PC-9 (cell line): ENCODE results near the gene CNKSR3. TPM values are rescaled to one million over a fixed set of nuclear protein-coding genes. Genes with fewer than 3 reads are reported as not detected.

Source experiments
- BruUV-seq: library from RNA; stranded (reverse); fragments of 400-500 nt; replicated peaks from 2 replicates; lab custom pipeline; 2021; lab: Mats Ljungman, UMichigan
- CTCF ChIA-PET: fragments of 300-600 bp; sonication (Branson Sonifier 250); formaldehyde crosslinking; loops from one replicate; lab custom pipeline; 2022; ENCODE audit warnings: antibody characterized with exemption; lab: Charles Lee
- POLR2A ChIA-PET: fragments of 300-600 bp; sonication (Branson Sonifier 250); formaldehyde crosslinking; loops from one replicate; lab custom pipeline; 2022; ENCODE audit warnings: antibody characterized with exemption; ENCODE audit not compliant: unreplicated experiment; lab: Charles Lee
- DNase-seq, 2 experiments: peaks; one replicate each; pipeline versions ENCODE4 v3.0.0 to v3.0.0-alpha.2; 2015 to 2022; ENCODE audit warnings: mixed read lengths in 1 of 2
- H2AFZ ChIP-seq: fragments of 200-600 bp; sonication (generic); 2 replicates; pipeline ENCODE4 v1.8.1; 2017; ENCODE audit warnings: antibody characterized with exemption
- H3F3A ChIP-seq: fragments of 200-600 bp; sonication (generic); 2 replicates; pipeline ENCODE4 v1.8.1; 2017; ENCODE audit warnings: antibody characterized with exemption, mild to moderate bottlenecking, low read depth; ENCODE audit not compliant: insufficient read depth
- H3K27ac ChIP-seq: fragments of 200-600 bp; sonication (generic); 2 replicates; pipeline ENCODE4 v1.6.1; 2016; ENCODE audit warnings: mixed run types
- H3K27me3 ChIP-seq: fragments of 200-600 bp; sonication (generic); 2 replicates; pipeline ENCODE4 v1.6.1; 2016; ENCODE audit warnings: low read depth, mixed run types; ENCODE audit not compliant: insufficient read depth
- H3K36me3 ChIP-seq: fragments of 200-600 bp; sonication (generic); 2 replicates; pipeline ENCODE4 v1.6.1; 2016; ENCODE audit warnings: low read depth, mixed run types
- H3K4me1 ChIP-seq: fragments of 200-600 bp; sonication (generic); replicated peaks from 2 replicates; pipeline ENCODE4 v1.6.1; 2016; ENCODE audit warnings: mixed run types; ENCODE audit not compliant: insufficient read depth
- H3K4me2 ChIP-seq: fragments of 200-600 bp; sonication (generic); 2 replicates; pipeline ENCODE4 v1.6.1; 2017; ENCODE audit warnings: mixed run types
- H3K4me3 ChIP-seq: fragments of 200-600 bp; sonication (generic); 2 replicates; pipeline ENCODE4 v1.6.1; 2016; ENCODE audit warnings: mixed run types
- H3K79me2 ChIP-seq: fragments of 200-600 bp; sonication (generic); 2 replicates; pipeline ENCODE4 v1.6.1; 2017; ENCODE audit warnings: low read depth, mixed run types
- H3K9me2 ChIP-seq: fragments of 200-600 bp; sonication (generic); 2 replicates; pipeline ENCODE4 v1.8.1; 2017; ENCODE audit warnings: mild to moderate bottlenecking; ENCODE audit not compliant: insufficient read depth
- H3K9me3 ChIP-seq: fragments of 200-600 bp; sonication (generic); 2 replicates; pipeline ENCODE4 v1.8.1; 2016; ENCODE audit warnings: low read depth; ENCODE audit not compliant: insufficient read depth
- H4K20me1 ChIP-seq: fragments of 200-600 bp; sonication (generic); 2 replicates; pipeline ENCODE4 v1.8.1; 2017; ENCODE audit not compliant: insufficient read depth
- EZH2 ChIP-seq: fragments of 200-600 bp; sonication (generic); IDR thresholded peaks from 2 replicates; pipeline ENCODE4 v1.8.0; 2017; ENCODE audit warnings: antibody characterized with exemption, low read depth
- intact Hi-C: fragments of 100-400 bp; cut with micrococcal nuclease; formaldehyde crosslinking; loops from one replicate; pipeline ENCODE4 v1.10.0; 2022; ENCODE audit not compliant: unreplicated experiment
- total RNA-seq: library from RNA; stranded (reverse); gene quantifications from 2 replicates; pipeline ENCODE4 v1.2.3, GENCODE V29; 2021
- TF ChIP-seq, protein P1 (sequence below): fragments of 200-600 bp; sonication (generic); conservative IDR thresholded peaks from 2 replicates; pipeline ENCODE4 v1.6.1; 2017; ENCODE audit warnings: mixed run types, antibody characterized with exemption, mild to moderate bottlenecking, moderate library complexity

Gene CNKSR3
- total RNA-seq, 1 experiment from 2014 or later, result 4.7 TPM

GRCh38 chr6:154536255-154536654 is 25.8 kb upstream of the CNKSR3 start:
- no peak overlapping the region for H3K27ac ChIP-seq
- H4K20me1 ChIP-seq, result no peaks in the 10 kb centered on the region
- no peaks in the 10 kb centered on the region for H3K9me2 ChIP-seq
- POLR2A ChIA-PET, result no interaction called here
- intact Hi-C loops, result no loop called here
- no peak overlapping the region for H2AFZ ChIP-seq
- no peak overlapping the region for H3K4me3 ChIP-seq
- H3K27me3 ChIP-seq, result no peaks in the 10 kb centered on the region
- no peaks in the 10 kb centered on the region for H3K4me1 ChIP-seq
- no peak overlapping the region for H3K4me2 ChIP-seq
- no peaks in the 10 kb centered on the region for H3K79me2 ChIP-seq
- BruUV-seq, result no TSS peak
- H3F3A ChIP-seq, result no peaks in the 10 kb centered on the region
- H3K9me3 ChIP-seq, result no peaks in the 10 kb centered on the region
- TF ChIP-seq, protein P1, sequence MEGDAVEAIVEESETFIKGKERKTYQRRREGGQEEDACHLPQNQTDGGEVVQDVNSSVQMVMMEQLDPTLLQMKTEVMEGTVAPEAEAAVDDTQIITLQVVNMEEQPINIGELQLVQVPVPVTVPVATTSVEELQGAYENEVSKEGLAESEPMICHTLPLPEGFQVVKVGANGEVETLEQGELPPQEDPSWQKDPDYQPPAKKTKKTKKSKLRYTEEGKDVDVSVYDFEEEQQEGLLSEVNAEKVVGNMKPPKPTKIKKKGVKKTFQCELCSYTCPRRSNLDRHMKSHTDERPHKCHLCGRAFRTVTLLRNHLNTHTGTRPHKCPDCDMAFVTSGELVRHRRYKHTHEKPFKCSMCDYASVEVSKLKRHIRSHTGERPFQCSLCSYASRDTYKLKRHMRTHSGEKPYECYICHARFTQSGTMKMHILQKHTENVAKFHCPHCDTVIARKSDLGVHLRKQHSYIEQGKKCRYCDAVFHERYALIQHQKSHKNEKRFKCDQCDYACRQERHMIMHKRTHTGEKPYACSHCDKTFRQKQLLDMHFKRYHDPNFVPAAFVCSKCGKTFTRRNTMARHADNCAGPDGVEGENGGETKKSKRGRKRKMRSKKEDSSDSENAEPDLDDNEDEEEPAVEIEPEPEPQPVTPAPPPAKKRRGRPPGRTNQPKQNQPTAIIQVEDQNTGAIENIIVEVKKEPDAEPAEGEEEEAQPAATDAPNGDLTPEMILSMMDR, result no peak
- no peak for TF ChIP-seq EZH2
- no peak for DNase-seq
- CTCF ChIA-PET, result no interaction called here
- H3K36me3 ChIP-seq, result no peaks in the 10 kb centered on the region

DNA sequence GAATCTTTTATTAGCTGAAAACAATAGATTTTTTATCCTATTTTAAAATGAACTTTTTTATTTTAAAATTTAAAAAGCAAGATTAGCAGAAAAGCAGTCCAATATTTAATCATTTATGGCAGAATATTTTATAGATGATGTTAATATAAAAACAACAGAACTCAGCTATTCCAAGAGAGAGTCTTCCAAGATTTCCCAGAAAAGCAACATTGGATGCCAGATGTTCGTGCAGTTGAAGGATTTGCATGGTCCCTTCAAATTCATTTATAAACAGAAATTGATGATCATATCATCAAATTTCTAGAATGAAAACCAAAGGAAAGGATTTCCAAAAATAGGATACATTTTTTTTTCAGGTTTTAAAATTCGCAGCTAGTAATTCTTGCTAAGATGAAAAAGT is 25.4 kb upstream of the CNKSR3 start:
- no peak overlapping the region for H3K4me2 ChIP-seq
- intact Hi-C loops, result no loop called here
- DNase-seq, result no peak
- no peaks in the 10 kb centered on the region for H3K36me3 ChIP-seq
- H2AFZ ChIP-seq, result no peak overlapping the region
- H3K9me2 ChIP-seq, result no peaks in the 10 kb centered on the region
- no peak overlapping the region for H3K4me3 ChIP-seq
- TF ChIP-seq EZH2, result no peak
- TF ChIP-seq, protein P1, result no peak
- H4K20me1 ChIP-seq, result no peaks in the 10 kb centered on the region
- BruUV-seq, result no TSS peak
- no peaks in the 10 kb centered on the region for H3K79me2 ChIP-seq
- no peaks in the 10 kb centered on the region for H3F3A ChIP-seq
- H3K27ac ChIP-seq, result no peak overlapping the region
- CTCF ChIA-PET, result no interaction called here
- POLR2A ChIA-PET, result no interaction called here
- no peaks in the 10 kb centered on the region for H3K9me3 ChIP-seq
- no peaks in the 10 kb centered on the region for H3K27me3 ChIP-seq
- H3K4me1 ChIP-seq, result no peaks in the 10 kb centered on the region

- H3K36me3 ChIP-seq, result no peaks in the 10 kb centered on the region
- intact Hi-C loops, result no loop called here
- no peaks in the 10 kb centered on the region for H3K4me1 ChIP-seq
Measured at GRCh38 chr6:154535147-154535546, 24.7 kb upstream of the CNKSR3 start.

More at GRCh38 chr6:154535147-154535546, 24.7 kb upstream of the CNKSR3 start:
- Histone ChIP-seq H3K9me2 (no peaks in the 10 kb centered on the region), H3K79me2 (no peaks in the 10 kb centered on the region), H3F3A (no peaks in the 10 kb centered on the region), H3K4me3 (no peak overlapping the region), H3K4me2 (no peak overlapping the region), H3K27me3 (no peaks in the 10 kb centered on the region), H2AFZ (no peak overlapping the region), H4K20me1 (no peaks in the 10 kb centered on the region), H3K27ac (no peak overlapping the region), H3K9me3 (no peaks in the 10 kb centered on the region)
- CTCF ChIA-PET, result no interaction called here
- no TSS peak for BruUV-seq
- DNase-seq, result no peak
- TF ChIP-seq EZH2, result no peak
- TF ChIP-seq, protein P1, result no peak
- POLR2A ChIA-PET, result no interaction called here
